CD14-positive monocyte (primary cell): ENCODE measurements around the gene RNF212. TPM values are rescaled to one million over a fixed set of nuclear protein-coding genes. Genes with fewer than 3 reads are reported as not detected.

Source experiments
- DNase-seq, 3 donors: peaks; one replicate each; pipeline ENCODE4 v3.0.0-alpha.2; 2011 to 2022
- H2AFZ ChIP-seq: 2 replicates; pipeline ENCODE4 v1.6.0; 2012; ENCODE audit warnings: mild to moderate bottlenecking, low read depth, low read length, inconsistent platforms; ENCODE audit not compliant: insufficient read depth, poor library complexity, severe bottlenecking
- H3K27ac ChIP-seq, 2 donors: 1 replicate in 1 of 2; 2 replicates in 1 of 2; pipeline ENCODE4 v1.5.1; 2012 to 2013; ENCODE audit warnings: low read length in 2 of 2, control low read depth in 1 of 2, inconsistent platforms in 1 of 2, low read depth in 1 of 2, mild to moderate bottlenecking in 1 of 2
- H3K27me3 ChIP-seq, 2 donors: one replicate each; pipeline versions ENCODE4 v1.6.0 to v1.6.1; 2011 to 2013; ENCODE audit warnings: low read length in 2 of 2; ENCODE audit not compliant: control insufficient read depth in 2 of 2, insufficient read depth in 2 of 2
- H3K36me3 ChIP-seq, 2 donors: replicated peaks in 1 of 2; 1 replicate in 1 of 2; 2 replicates in 1 of 2; pipeline versions ENCODE4 v1.5.1 to v1.6.1; 2012 to 2013; ENCODE audit warnings: low read length in 2 of 2, control low read depth in 1 of 2, inconsistent platforms in 1 of 2, mild to moderate bottlenecking in 1 of 2; ENCODE audit not compliant: insufficient read depth in 2 of 2, control insufficient read depth in 1 of 2
- H3K4me1 ChIP-seq, 2 donors: 1 replicate in 1 of 2; 2 replicates in 1 of 2; pipeline versions ENCODE4 v1.5.1 to v1.6.1; 2012 to 2013; ENCODE audit warnings: low read length in 2 of 2, control low read depth in 1 of 2, inconsistent platforms in 1 of 2, mild to moderate bottlenecking in 1 of 2, moderate library complexity in 1 of 2; ENCODE audit not compliant: insufficient read depth in 2 of 2, control insufficient read depth in 1 of 2
- H3K4me2 ChIP-seq: replicated peaks from 2 replicates; pipeline ENCODE3; 2012; ENCODE audit warnings: low read length, moderate library complexity, mild to moderate bottlenecking; ENCODE audit not compliant: poor library complexity, severe bottlenecking; ENCODE audit errors: extremely low read depth
- H3K4me3 ChIP-seq, 3 experiments: fragments of 200-600 bp in 1 of 3; sonication (generic) in 1 of 3; replicated peaks in 1 of 3; 1 replicate in 2 of 3; 2 replicates in 1 of 3; pipeline ENCODE4 v1.5.1; 2011 to 2013; ENCODE audit warnings: low read length in 3 of 3, mild to moderate bottlenecking in 3 of 3, control low read depth in 2 of 3, low read depth in 2 of 3, inconsistent platforms in 1 of 3, moderate library complexity in 1 of 3
- H3K79me2 ChIP-seq: 2 replicates; pipeline ENCODE4 v1.6.0; 2012; ENCODE audit warnings: mild to moderate bottlenecking, control low read depth, inconsistent platforms, low read length, moderate library complexity; ENCODE audit not compliant: insufficient read depth
- H3K9ac ChIP-seq: 2 replicates; pipeline ENCODE4 v1.6.0; 2017; ENCODE audit warnings: low read length, mild to moderate bottlenecking; ENCODE audit not compliant: insufficient read depth, poor library complexity, severe bottlenecking
- H3K9me3 ChIP-seq, 2 donors: replicated peaks in 1 of 2; 1 replicate in 1 of 2; 2 replicates in 1 of 2; pipeline versions ENCODE4 v1.5.1 to v1.6.1; 2012 to 2013; ENCODE audit warnings: low read length in 2 of 2, control low read depth in 1 of 2; ENCODE audit not compliant: control insufficient read depth in 1 of 2, insufficient read depth in 1 of 2
- H4K20me1 ChIP-seq: 2 replicates; pipeline ENCODE4 v1.6.0; 2012; ENCODE audit warnings: mild to moderate bottlenecking, low read length, control low read depth, moderate library complexity; ENCODE audit not compliant: insufficient read depth
- H3K27ac Mint-ChIP-seq, 7 donors: one replicate each; pipeline ENCODE4 v1.8.0; 2020; ENCODE audit warnings: mild to moderate bottlenecking in 7 of 7, mixed read lengths in 7 of 7, moderate library complexity in 6 of 7, inconsistent platforms in 2 of 7
- H3K27me3 Mint-ChIP-seq, 3 donors: one replicate each; pipeline ENCODE4 v1.8.0; 2021 to 2022; ENCODE audit warnings: low read depth in 3 of 3, mild to moderate bottlenecking in 3 of 3, mixed read lengths in 3 of 3, moderate library complexity in 3 of 3, inconsistent platforms in 1 of 3
- H3K36me3 Mint-ChIP-seq, 2 donors: one replicate each; pipeline ENCODE4 v1.8.0; 2020; ENCODE audit warnings: mixed read lengths in 2 of 2, inconsistent platforms in 1 of 2, mild to moderate bottlenecking in 1 of 2
- H3K4me1 Mint-ChIP-seq: one replicate; pipeline ENCODE4 v1.8.0; 2020; ENCODE audit warnings: mild to moderate bottlenecking, mixed read lengths
- H3K4me3 Mint-ChIP-seq, 2 donors: one replicate each; pipeline ENCODE4 v1.8.0; 2020; ENCODE audit warnings: mild to moderate bottlenecking in 2 of 2, mixed read lengths in 2 of 2, moderate library complexity in 1 of 2
- H3K9me3 Mint-ChIP-seq, 7 donors: one replicate each; pipeline ENCODE4 v1.8.0; 2020 to 2022; ENCODE audit warnings: mixed read lengths in 7 of 7, mild to moderate bottlenecking in 6 of 7, moderate library complexity in 6 of 7, inconsistent platforms in 2 of 7
- CTCF ChIP-seq: fragments of 200-600 bp; IDR thresholded peaks from one replicate; pipeline ENCODE4 v1.8.0; 2022; ENCODE audit warnings: antibody characterized with exemption, mild to moderate bottlenecking
- WGBS: methylation state at CpG from one replicate; pipeline ENCODE4 v1.1.5; 2013; ENCODE audit warnings: missing lambda C conversion rate; ENCODE audit not compliant: insufficient coverage; 5-methylcytosine and 5-hydroxymethylcytosine counted together
- intact Hi-C, 2 donors: fragments of 100-400 bp; cut with micrococcal nuclease; formaldehyde crosslinking; loops; one replicate each; pipeline versions ENCODE4 v1.15.0 to v1.15.1; 2023
- polyA plus RNA-seq, 3 donors: library from polyadenylated mRNA; depleted of rRNA in 1 of 3; unstranded in 2 of 3; stranded (reverse) in 1 of 3; fragments of 300-500 nt in 2 of 3; fragments of >200 nt in 1 of 3; fragmentation: Illumina TruSeq in 2 of 3; gene quantifications; 1 replicate in 2 of 3; 2 replicates in 1 of 3; pipeline ENCODE4 v1.2.3, GENCODE V29; 2012 to 2021

RNF212 gene
- polyA plus RNA-seq, 3 donors = 0.17 to 0.83 TPM; not detected in 1

GRCh38 chr4:1035510-1035909, 77.9 kb downstream of the RNF212 start:
- H3K9ac ChIP-seq = no peak overlapping the region
- no peak overlapping the region for H3K4me2 ChIP-seq
- H3K79me2 ChIP-seq = no peaks in the 10 kb centered on the region
- no peak overlapping the region for H3K4me3 ChIP-seq
- H3K27ac ChIP-seq = no peak overlapping the region
- DNase-seq = no peak
- no peaks in the 10 kb centered on the region for H3K36me3 ChIP-seq
- TF ChIP-seq CTCF = no peak
- WGBS = 92% methylated on average over 26 of the region's 26 CpGs
- no peak overlapping the region for H3K4me3 Mint-ChIP-seq
- H3K9me3 ChIP-seq = no peaks in the 10 kb centered on the region
- H3K36me3 Mint-ChIP-seq = no peaks in the 10 kb centered on the region
- no peaks in the 10 kb centered on the region for H3K4me1 ChIP-seq
- H3K27me3 Mint-ChIP-seq = peaks cover 4 to 14% (median 5%) of the 10 kb centered on the region in 3 donors
- H3K4me1 Mint-ChIP-seq = no peaks in the 10 kb centered on the region
- no peaks in the 10 kb centered on the region for H3K27me3 ChIP-seq
- intact Hi-C loops = no loop called here
- H4K20me1 ChIP-seq = no peaks in the 10 kb centered on the region
- no peak overlapping the region for H2AFZ ChIP-seq
- H3K9me3 Mint-ChIP-seq = no peaks in the 10 kb centered on the region
- H3K27ac Mint-ChIP-seq = peak overlapping the region in 2 of 7 donors; percentile 62 to 68

GRCh38 chr4:1033840-1034551, 79.4 kb downstream of the RNF212 start:
- DNase-seq = no peak
- intact Hi-C loops = no loop called here
- WGBS = 89% methylated on average over 29 of the region's 35 CpGs

More at GRCh38 chr4:1033840-1034551, 79.4 kb downstream of the RNF212 start:
- H3K27ac Mint-ChIP-seq = no peak overlapping the region
- no peaks in the 10 kb centered on the region for H4K20me1 ChIP-seq
- H3K4me1 ChIP-seq = no peaks in the 10 kb centered on the region
- H3K4me2 ChIP-seq = no peak overlapping the region
- no peaks in the 10 kb centered on the region for H3K9me3 ChIP-seq
- no peaks in the 10 kb centered on the region for H3K79me2 ChIP-seq
- no peak overlapping the region for H3K4me3 ChIP-seq
- H2AFZ ChIP-seq = no peak overlapping the region
- no peaks in the 10 kb centered on the region for H3K36me3 ChIP-seq
- H3K9me3 Mint-ChIP-seq = no peaks in the 10 kb centered on the region
- no peak for TF ChIP-seq CTCF
- H3K27ac ChIP-seq = no peak overlapping the region
- H3K9ac ChIP-seq = no peak overlapping the region
- H3K36me3 Mint-ChIP-seq = no peaks in the 10 kb centered on the region
- peaks cover 4 to 17% (median 5%) of the 10 kb centered on the region in 3 donors for H3K27me3 Mint-ChIP-seq
- H3K4me3 Mint-ChIP-seq = no peak overlapping the region
- no peaks in the 10 kb centered on the region for H3K4me1 Mint-ChIP-seq
- H3K27me3 ChIP-seq = no peaks in the 10 kb centered on the region
